GM21423 (cell line): ENCODE measurements around the gene FMC1.
"Not testable (repeated sequence)": the region's sequence is repeated elsewhere in the genome, so short reads cannot be mapped to it uniquely, and the experiment has no call there.

Experiments
- ATAC-seq: cut with Tn5 transposase; IDR thresholded peaks from one replicate; pipeline ENCODE4 v1.9.1; 2021; ENCODE audit warnings: mild to moderate bottlenecking, moderate library complexity; ENCODE audit not compliant: unreplicated experiment

FMC1 gene

GRCh38 chr7:139341058-139341775 lies at the start of gene FMC1:
Gene FMC1 (plus strand): TSS chr7:139341337. CDS start chr7:139341385, 48 bp downstream.
- peak; percentile 52 for ATAC-seq

GRCh38 chr7:139292821-139293220 lies 48.3 kb upstream of the FMC1 start:
- ATAC-seq = no peak

- ATAC-seq = no peak
These were observed 47.6 kb upstream of the FMC1 start for GRCh38 chr7:139293534-139293933.

GRCh38 chr7:139294241-139294640 lies 46.9 kb upstream of the FMC1 start:
- ATAC-seq = no peak

GRCh38 chr7:139294951-139295575 lies 46.1 kb upstream of the FMC1 start:
- ATAC-seq = no peak

GRCh38 chr7:139297795-139298194 lies 43.3 kb upstream of the FMC1 start:
- ATAC-seq = no peak

GRCh38 chr7:139299296-139299695 lies 41.8 kb upstream of the FMC1 start:
- no peak for ATAC-seq

GRCh38 chr7:139300390-139300789 lies 40.7 kb upstream of the FMC1 start:
- no peak for ATAC-seq

GRCh38 chr7:139304517-139304916 lies 36.6 kb upstream of the FMC1 start:
- ATAC-seq = no peak

- ATAC-seq = no peak
These were observed 23.1 kb upstream of the FMC1 start for GRCh38 chr7:139317939-139318505.

- ATAC-seq = no peak
These were observed 19.9 kb upstream of the FMC1 start for GRCh38 chr7:139321071-139321745.

- not testable (repeated sequence) for ATAC-seq
These were observed 16.4 kb upstream of the FMC1 start for GRCh38 chr7:139324709-139325108.

GRCh38 chr7:139328375-139328774 lies 12.8 kb upstream of the FMC1 start:
- ATAC-seq = no peak

GRCh38 chr7:139329119-139329518 lies 12.0 kb upstream of the FMC1 start:
- no peak for ATAC-seq

GRCh38 chr7:139330333-139331030 lies 10.7 kb upstream of the FMC1 start:
- ATAC-seq = no peak

GRCh38 chr7:139332697-139333359 lies 8.3 kb upstream of the FMC1 start:
- ATAC-seq = no peak

GRCh38 chr7:139333443-139333842 lies 7.7 kb upstream of the FMC1 start:
- ATAC-seq = not testable (repeated sequence)

- ATAC-seq = no peak
These were observed 6.6 kb upstream of the FMC1 start for GRCh38 chr7:139334399-139335150.

- no peak for ATAC-seq
These were observed 2.1 kb upstream of the FMC1 start for GRCh38 chr7:139339025-139339424.

GRCh38 chr7:139339698-139340036 lies 1.5 kb upstream of the FMC1 start:
- no peak for ATAC-seq
